ENCODE measurements around the gene UGT1A5.

Gene UGT1A5

DNA sequence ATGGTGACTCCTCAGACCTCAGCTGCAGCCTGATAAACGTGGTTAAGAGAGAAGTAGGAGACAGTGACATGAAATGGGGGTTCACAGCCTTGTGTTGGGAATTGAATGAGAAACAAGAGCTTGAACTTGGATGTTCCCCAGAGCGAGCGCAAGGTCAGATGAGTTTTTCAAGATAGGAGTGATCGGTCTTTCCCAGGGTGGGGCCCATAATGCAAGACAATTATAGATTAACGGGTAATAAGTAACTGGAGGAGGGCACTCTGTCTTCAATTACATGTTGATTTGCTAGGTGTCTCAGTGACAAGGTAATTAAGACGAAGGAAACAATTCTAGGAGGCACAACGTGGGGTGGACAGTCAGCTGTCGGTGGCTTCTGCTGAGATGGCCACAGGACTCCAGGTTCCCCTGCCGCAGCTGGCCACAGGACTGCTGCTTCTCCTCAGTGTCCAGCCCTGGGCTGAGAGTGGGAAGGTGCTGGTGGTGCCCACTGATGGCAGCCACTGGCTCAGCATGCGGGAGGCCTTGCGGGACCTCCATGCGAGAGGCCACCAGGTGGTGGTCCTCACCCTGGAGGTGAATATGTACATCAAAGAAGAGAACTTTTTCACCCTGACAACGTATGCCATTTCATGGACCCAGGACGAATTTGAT, at the start of gene UGT1A5:
Gene UGT1A5 (plus strand): TSS at position 297 of the 651 bp plus-strand sequence. CDS start 85 bp downstream, at position 382.
- TF ChIP-seq, protein P1, sequence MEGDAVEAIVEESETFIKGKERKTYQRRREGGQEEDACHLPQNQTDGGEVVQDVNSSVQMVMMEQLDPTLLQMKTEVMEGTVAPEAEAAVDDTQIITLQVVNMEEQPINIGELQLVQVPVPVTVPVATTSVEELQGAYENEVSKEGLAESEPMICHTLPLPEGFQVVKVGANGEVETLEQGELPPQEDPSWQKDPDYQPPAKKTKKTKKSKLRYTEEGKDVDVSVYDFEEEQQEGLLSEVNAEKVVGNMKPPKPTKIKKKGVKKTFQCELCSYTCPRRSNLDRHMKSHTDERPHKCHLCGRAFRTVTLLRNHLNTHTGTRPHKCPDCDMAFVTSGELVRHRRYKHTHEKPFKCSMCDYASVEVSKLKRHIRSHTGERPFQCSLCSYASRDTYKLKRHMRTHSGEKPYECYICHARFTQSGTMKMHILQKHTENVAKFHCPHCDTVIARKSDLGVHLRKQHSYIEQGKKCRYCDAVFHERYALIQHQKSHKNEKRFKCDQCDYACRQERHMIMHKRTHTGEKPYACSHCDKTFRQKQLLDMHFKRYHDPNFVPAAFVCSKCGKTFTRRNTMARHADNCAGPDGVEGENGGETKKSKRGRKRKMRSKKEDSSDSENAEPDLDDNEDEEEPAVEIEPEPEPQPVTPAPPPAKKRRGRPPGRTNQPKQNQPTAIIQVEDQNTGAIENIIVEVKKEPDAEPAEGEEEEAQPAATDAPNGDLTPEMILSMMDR (IDR thresholded peaks at IDR 0.05; ENCODE audit: low read depth, low read length), result no peak
- DNase-seq (ENCODE audit: extremely low read depth, low read depth), result no peak

DNA sequence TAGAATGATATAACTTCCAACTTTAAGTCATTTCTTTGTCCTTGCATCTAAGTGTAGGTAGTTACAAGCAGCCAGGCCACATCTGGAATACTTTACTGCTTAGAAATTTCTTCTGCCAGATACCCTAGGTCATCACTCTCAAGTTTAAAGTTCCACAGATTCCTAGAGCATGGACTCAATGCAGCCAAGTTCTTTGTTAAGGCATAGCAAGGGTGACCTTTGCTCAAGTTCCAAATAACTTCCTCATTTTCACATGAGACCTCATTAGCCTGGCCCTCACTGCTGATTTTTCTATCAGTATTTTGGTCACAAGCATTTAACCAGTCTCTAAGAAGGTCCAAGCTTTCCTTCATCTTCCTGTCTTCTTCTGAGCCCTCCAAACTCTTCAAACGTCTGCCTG, 48.8 kb upstream of the UGT1A5 start:
- TF ChIP-seq, protein P1 (IDR thresholded peaks at IDR 0.05; ENCODE audit: low read depth, low read length), result no peak
- no peak for DNase-seq (ENCODE audit: extremely low read depth, low read depth)

DNA sequence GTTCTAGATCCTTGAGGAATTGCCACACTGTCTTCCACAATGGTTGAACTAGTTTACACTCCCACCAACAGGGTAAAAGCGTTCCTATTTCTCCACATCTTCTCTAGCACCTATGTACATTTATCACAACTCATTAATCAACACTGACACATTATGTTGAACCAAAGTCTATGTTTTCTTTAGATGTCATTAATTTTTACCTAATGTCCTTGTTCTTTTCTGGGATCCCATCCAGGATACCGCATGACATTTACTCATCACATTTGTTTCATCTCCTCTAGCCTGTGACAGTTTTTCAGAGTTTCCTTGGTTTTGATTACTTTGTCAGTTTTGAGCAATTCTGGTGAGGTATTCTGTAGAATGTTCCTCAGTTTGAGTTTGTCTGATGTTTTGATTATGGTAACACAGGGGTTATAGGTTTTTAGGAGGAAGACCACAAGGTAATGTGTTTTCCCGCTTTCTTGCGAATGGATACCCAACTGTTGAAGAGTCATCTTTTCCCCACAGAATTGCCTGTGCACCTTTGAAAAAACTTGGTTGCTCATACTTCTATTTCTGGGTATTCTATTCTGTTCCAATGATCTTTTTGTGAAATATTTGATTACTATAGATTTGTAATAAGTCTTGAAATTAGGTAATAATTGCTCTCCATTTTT, 44.0 kb upstream of the UGT1A5 start:
- TF ChIP-seq, protein P1 (IDR thresholded peaks at IDR 0.05; ENCODE audit: low read depth, low read length), result no peak
- no peak for DNase-seq (ENCODE audit: extremely low read depth, low read depth)

DNA sequence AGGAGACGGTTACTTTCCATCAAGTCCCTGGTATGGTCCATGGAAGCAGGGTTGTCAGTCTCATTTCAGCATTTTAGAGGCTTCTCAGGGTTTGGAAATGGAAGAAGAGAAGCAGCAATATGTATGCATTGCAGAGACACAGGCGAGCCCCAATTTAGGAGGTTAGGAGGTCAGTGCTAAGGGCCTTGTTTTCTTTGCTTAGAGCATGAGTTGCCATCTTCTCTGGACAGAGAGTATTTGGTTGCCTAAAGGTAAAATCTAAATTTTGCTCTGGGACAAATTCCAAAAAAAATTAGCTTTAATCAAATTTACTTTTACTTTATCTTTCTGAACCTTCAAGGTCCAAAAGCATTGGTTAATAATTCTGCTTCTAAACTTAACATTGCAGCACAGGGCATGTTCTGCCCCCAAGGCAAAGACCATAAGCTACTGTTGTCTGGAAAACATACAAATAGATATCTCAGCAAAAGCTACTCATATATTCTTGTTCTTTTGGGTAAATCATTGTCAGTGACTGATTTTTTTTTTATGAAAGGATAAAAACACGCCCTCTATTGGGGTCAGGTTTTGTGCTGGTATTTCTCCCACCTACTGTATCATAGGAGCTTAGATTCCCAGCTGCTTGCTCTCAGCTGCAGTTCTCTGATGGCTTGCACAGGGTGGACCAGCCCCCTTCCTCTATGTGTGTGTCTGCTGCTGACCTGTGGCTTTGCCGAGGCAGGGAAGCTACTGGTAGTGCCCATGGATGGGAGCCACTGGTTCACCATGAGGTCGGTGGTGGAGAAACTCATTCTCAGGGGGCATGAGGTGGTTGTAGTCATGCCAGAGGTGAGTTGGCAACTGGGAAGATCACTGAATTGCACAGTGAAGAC, 41.2 kb upstream of the UGT1A5 start, which contains the start of gene UGT1A9:
Gene UGT1A9 (plus strand): TSS at position 609 of the 872 bp plus-strand sequence. CDS start 37 bp downstream, at position 646.
- TF ChIP-seq, protein P1 (IDR thresholded peaks at IDR 0.05; ENCODE audit: low read depth, low read length), result no peak
- DNase-seq (ENCODE audit: extremely low read depth, low read depth), result no peak

- DNase-seq (ENCODE audit: extremely low read depth, low read depth), result no peak
- TF ChIP-seq, protein P1 (IDR thresholded peaks at IDR 0.05; ENCODE audit: low read depth, low read length), result no peak
These were observed 39.8 kb upstream of the UGT1A5 start for GRCh38 chr2:233672886-233673285.

GRCh38 chr2:233673896-233674295, 38.8 kb upstream of the UGT1A5 start:
- TF ChIP-seq, protein P1 (IDR thresholded peaks at IDR 0.05; ENCODE audit: low read depth, low read length), result no peak
- no peak for DNase-seq (ENCODE audit: extremely low read depth, low read depth)

Data from AG09319 (cell line).